ENCODE measurements around the gene ZNF624. TPM values are rescaled to one million over a fixed set of nuclear protein-coding genes. Genes with fewer than 3 reads are reported as not detected.

The ZNF624 gene
- total RNA-seq, 1 donor from 2014 or later: 16.8 TPM

DNA sequence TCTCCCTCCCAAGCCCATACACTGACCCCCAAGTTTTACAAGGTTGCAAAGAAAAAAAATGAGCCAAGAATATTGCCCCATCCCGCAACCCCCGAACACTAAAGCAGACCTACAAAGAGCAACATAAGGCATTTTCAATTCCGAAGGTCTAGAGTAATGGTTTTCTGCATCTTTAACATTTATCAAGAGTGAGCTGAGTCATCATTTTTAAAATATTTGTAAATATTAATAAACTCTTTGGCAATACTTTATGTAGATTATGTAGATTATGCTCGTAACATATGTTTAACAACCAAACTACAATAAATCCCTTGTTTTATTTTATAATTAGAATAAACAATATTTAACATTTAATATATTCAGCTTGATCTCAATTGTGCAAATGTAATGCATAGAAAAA is 1.4 kb downstream of the ZNF624 start:
- Mint-ChIP-seq H3K4me3 (ENCODE audit: unreplicated experiment) (peak overlapping the region; percentile 89), H3K9me3 (ENCODE audit: unreplicated experiment) (no peaks in the 10 kb centered on the region), H3K36me3 (ENCODE audit: low read depth, unreplicated experiment) (peaks cover 6% of the 10 kb centered on the region), H3K27ac (ENCODE audit: unreplicated experiment) (no peak overlapping the region), H3K27me3 (ENCODE audit: unreplicated experiment) (no peaks in the 10 kb centered on the region), H3K4me1 (ENCODE audit: unreplicated experiment) (peaks cover 11% of the 10 kb centered on the region)
- TF ChIP-seq, protein P1, sequence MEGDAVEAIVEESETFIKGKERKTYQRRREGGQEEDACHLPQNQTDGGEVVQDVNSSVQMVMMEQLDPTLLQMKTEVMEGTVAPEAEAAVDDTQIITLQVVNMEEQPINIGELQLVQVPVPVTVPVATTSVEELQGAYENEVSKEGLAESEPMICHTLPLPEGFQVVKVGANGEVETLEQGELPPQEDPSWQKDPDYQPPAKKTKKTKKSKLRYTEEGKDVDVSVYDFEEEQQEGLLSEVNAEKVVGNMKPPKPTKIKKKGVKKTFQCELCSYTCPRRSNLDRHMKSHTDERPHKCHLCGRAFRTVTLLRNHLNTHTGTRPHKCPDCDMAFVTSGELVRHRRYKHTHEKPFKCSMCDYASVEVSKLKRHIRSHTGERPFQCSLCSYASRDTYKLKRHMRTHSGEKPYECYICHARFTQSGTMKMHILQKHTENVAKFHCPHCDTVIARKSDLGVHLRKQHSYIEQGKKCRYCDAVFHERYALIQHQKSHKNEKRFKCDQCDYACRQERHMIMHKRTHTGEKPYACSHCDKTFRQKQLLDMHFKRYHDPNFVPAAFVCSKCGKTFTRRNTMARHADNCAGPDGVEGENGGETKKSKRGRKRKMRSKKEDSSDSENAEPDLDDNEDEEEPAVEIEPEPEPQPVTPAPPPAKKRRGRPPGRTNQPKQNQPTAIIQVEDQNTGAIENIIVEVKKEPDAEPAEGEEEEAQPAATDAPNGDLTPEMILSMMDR (IDR thresholded peaks at IDR 0.05; ENCODE audit: unreplicated experiment): no peak
- DNase-seq (ENCODE audit: low spot score): no peak

DNA sequence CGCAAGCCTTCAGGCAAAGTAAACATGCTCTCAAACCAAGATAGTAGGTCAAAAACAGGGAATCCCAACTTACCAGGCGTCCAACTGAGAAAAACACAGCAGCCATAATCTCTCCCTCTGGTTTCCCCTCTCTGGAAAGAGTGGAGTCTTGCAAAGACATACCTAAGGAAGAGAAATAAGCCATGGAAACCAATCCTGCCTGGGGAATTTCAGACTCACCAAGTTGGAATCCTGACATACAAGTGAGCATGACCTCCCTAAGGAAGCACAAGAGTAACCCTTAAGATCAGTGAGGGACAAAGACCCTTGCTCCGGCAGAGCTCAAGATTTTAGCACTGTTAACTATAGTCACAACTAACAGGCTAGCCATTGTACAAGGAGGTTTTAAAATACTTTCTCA is 4.1 kb downstream of the ZNF624 start:
- H3K9me3 Mint-ChIP-seq (ENCODE audit: unreplicated experiment): no peaks in the 10 kb centered on the region
- no peak overlapping the region for H3K4me3 Mint-ChIP-seq (ENCODE audit: unreplicated experiment)
- DNase-seq (ENCODE audit: low spot score): no peak
- H3K36me3 Mint-ChIP-seq (ENCODE audit: low read depth, unreplicated experiment): peaks cover 6% of the 10 kb centered on the region
- peaks cover 11% of the 10 kb centered on the region for H3K4me1 Mint-ChIP-seq (ENCODE audit: unreplicated experiment)
- TF ChIP-seq, protein P1 (IDR thresholded peaks at IDR 0.05; ENCODE audit: unreplicated experiment): no peak
- no peak overlapping the region for H3K27ac Mint-ChIP-seq (ENCODE audit: unreplicated experiment)
- no peaks in the 10 kb centered on the region for H3K27me3 Mint-ChIP-seq (ENCODE audit: unreplicated experiment)

DNA sequence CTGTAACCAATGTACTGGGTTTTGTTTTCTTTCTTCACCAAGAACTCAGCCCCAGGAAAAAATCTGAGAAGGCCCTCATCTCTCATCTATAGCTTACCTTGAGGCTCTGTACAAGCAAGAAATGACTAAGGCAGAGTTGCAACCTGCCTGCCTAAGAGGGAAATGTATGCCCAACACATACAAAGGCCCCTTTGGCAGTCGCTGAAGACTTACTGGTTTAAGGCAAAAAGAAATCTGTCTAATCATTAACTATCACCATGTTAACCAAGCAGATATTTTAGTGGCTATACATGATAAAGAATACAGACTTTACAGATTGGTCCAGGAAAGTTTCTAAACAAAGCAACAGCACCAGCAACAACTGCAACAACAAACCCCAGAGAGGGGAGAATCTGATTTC is 14.2 kb downstream of the ZNF624 start:
- H3K36me3 Mint-ChIP-seq (ENCODE audit: low read depth, unreplicated experiment): peaks cover 24% of the 10 kb centered on the region
- TF ChIP-seq, protein P1 (IDR thresholded peaks at IDR 0.05; ENCODE audit: unreplicated experiment): no peak
- H3K9me3 Mint-ChIP-seq (ENCODE audit: unreplicated experiment): no peaks in the 10 kb centered on the region
- H3K27ac Mint-ChIP-seq (ENCODE audit: unreplicated experiment): no peak overlapping the region
- no peak for DNase-seq (ENCODE audit: low spot score)
- H3K27me3 Mint-ChIP-seq (ENCODE audit: unreplicated experiment): no peaks in the 10 kb centered on the region
- no peaks in the 10 kb centered on the region for H3K4me1 Mint-ChIP-seq (ENCODE audit: unreplicated experiment)
- H3K4me3 Mint-ChIP-seq (ENCODE audit: unreplicated experiment): no peak overlapping the region

DNA sequence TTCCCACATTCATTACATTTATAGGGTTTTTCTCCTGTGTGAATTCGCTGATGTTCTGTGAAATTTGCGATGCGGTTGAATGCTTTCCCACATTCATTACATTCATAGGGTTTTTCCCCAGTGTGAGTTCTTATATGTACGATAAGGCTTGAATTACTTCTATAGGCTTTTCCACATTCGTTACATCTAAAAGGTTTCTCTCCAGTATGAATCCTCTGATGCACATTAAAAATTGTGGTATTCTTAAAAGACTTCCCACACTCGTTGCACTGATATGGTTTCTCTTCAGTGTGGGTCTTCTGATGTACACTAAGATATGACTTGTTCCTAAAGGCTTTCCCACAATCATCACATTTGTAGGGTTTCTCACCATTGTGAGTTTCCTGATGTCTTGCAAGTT is 30.4 kb downstream of the ZNF624 start:
- H3K27me3 Mint-ChIP-seq (ENCODE audit: unreplicated experiment): peaks cover 1% of the 10 kb centered on the region
- H3K4me3 Mint-ChIP-seq (ENCODE audit: unreplicated experiment): peak overlapping the region; percentile 83
- DNase-seq (ENCODE audit: low spot score): no peak
- peaks cover 76% of the 10 kb centered on the region for H3K36me3 Mint-ChIP-seq (ENCODE audit: low read depth, unreplicated experiment)
- H3K27ac Mint-ChIP-seq (ENCODE audit: unreplicated experiment): no peak overlapping the region
- peaks cover 47% of the 10 kb centered on the region for H3K9me3 Mint-ChIP-seq (ENCODE audit: unreplicated experiment)
- TF ChIP-seq, protein P1 (IDR thresholded peaks at IDR 0.05; ENCODE audit: unreplicated experiment): no peak
- H3K4me1 Mint-ChIP-seq (ENCODE audit: unreplicated experiment): no peaks in the 10 kb centered on the region

DNA sequence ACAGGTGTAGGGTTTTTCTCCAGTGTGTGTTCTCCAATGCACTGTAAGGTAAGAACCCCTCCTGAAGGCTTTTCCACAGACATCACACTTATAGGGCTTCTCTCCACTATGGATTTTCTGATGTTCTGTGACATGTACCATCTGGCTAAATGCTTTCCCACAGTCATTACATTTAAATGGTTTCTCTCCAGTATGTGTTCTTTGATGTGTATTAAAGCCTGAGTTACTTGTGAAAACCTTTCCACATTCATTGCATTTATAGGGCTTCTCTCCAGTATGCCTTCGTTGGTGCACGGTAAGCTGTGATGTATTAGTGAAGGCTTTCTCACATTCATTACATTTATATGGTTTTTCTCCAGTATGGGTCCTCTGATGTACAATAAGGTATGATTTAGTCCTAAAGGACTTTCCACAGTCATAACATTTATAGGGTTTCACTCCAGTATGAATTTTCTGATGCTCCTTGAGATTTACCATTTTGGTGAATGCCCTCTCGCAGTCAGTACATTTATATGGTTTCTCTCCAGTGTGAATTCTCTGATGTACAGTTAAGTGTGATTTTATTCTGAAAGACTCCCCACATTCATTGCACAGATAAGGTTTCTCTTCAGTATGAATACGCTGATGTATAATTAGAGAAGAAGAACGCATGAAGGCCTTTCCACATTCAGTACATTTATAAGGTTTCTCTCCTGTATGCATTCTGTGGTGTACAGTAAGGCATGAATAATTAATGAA is 30.9 kb downstream of the ZNF624 start:
- peaks cover 1% of the 10 kb centered on the region for H3K27me3 Mint-ChIP-seq (ENCODE audit: unreplicated experiment)
- TF ChIP-seq, protein P1 (IDR thresholded peaks at IDR 0.05; ENCODE audit: unreplicated experiment): no peak
- H3K36me3 Mint-ChIP-seq (ENCODE audit: low read depth, unreplicated experiment): peaks cover 70% of the 10 kb centered on the region
- H3K27ac Mint-ChIP-seq (ENCODE audit: unreplicated experiment): no peak overlapping the region
- DNase-seq (ENCODE audit: low spot score): no peak
- H3K9me3 Mint-ChIP-seq (ENCODE audit: unreplicated experiment): peaks cover 44% of the 10 kb centered on the region
- H3K4me3 Mint-ChIP-seq (ENCODE audit: unreplicated experiment): peak overlapping the region; percentile 83
- no peaks in the 10 kb centered on the region for H3K4me1 Mint-ChIP-seq (ENCODE audit: unreplicated experiment)

All from endothelial cell (in vitro differentiated cells).